ENCODE measurements around the gene RACK1.
A peak's percentile ranks its signal among the peaks of the same experiment; 100 is the strongest.
"Not testable (repeated sequence)": the region's sequence is repeated elsewhere in the genome, so short reads cannot be mapped to it uniquely, and the experiment has no call there.

RACK1 gene

GRCh38 chr5:181219262-181220177 is 24.2 kb downstream of the RACK1 start:
- no peak for DNase-seq
- Histone ChIP-seq H3K4me3 (ENCODE audit: low read depth, low read length) (no peak overlapping the region), H3K27ac (no peak overlapping the region), H3K36me3 (replicated peaks) (no peaks in the 10 kb centered on the region), H3K27me3 (replicated peaks) (no peaks in the 10 kb centered on the region)
- TF ChIP-seq, protein P1, sequence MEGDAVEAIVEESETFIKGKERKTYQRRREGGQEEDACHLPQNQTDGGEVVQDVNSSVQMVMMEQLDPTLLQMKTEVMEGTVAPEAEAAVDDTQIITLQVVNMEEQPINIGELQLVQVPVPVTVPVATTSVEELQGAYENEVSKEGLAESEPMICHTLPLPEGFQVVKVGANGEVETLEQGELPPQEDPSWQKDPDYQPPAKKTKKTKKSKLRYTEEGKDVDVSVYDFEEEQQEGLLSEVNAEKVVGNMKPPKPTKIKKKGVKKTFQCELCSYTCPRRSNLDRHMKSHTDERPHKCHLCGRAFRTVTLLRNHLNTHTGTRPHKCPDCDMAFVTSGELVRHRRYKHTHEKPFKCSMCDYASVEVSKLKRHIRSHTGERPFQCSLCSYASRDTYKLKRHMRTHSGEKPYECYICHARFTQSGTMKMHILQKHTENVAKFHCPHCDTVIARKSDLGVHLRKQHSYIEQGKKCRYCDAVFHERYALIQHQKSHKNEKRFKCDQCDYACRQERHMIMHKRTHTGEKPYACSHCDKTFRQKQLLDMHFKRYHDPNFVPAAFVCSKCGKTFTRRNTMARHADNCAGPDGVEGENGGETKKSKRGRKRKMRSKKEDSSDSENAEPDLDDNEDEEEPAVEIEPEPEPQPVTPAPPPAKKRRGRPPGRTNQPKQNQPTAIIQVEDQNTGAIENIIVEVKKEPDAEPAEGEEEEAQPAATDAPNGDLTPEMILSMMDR (IDR thresholded peaks at IDR 0.05; ENCODE audit: low read depth, low read length, missing control alignments), result no peak
- in situ Hi-C loops (cut with HindIII; ENCODE audit: low pct_ligation_motif_present, low sequenced_read_pairs), result no loop called here

DNA sequence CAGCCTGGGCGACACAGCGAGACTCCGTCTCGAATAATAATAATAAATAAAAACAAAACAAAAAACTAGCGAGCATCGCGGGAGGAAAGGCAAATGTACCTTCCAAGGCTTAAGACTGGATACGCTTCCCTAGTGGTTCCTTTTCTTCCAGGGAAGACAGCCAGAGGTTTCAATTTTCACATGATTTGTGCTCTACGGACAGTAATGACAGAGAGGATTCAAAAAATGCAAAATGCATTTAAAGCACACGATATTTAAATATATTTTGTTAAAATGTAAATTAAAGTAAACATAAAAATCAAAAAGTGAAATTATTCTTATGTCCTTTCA is 24.9 kb downstream of the RACK1 start:
- Histone ChIP-seq H3K27ac (no peak overlapping the region), H3K4me3 (ENCODE audit: low read depth, low read length) (peak overlapping the region; percentile 52), H3K27me3 (replicated peaks) (no peaks in the 10 kb centered on the region), H3K36me3 (replicated peaks) (no peaks in the 10 kb centered on the region)
- in situ Hi-C loops (cut with HindIII; ENCODE audit: low pct_ligation_motif_present, low sequenced_read_pairs), result no loop called here
- TF ChIP-seq, protein P1 (IDR thresholded peaks at IDR 0.05; ENCODE audit: low read depth, low read length, missing control alignments), result no peak
- no peak for DNase-seq

DNA sequence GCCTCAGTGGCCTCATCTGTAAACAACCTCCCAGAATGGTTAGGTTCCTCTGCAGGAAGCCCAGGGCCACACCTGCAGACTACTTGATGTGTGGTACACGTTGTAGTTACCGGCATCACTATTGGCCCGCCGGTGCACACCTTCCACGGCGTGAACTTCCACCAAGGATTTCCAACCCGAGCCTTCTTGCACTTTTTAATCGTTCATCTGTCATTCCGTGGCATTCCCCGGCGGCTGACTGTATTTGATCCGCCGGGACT is 26.0 kb downstream of the RACK1 start:
- peak overlapping the region; percentile 49 for H3K4me3 ChIP-seq (ENCODE audit: low read depth, low read length)
- no peak for DNase-seq
- no peaks in the 10 kb centered on the region for H3K36me3 ChIP-seq (replicated peaks)
- TF ChIP-seq, protein P1 (IDR thresholded peaks at IDR 0.05; ENCODE audit: low read depth, low read length, missing control alignments), result no peak
- in situ Hi-C loops (cut with HindIII; ENCODE audit: low pct_ligation_motif_present, low sequenced_read_pairs), result no loop called here
- H3K27ac ChIP-seq, result no peak overlapping the region
- no peaks in the 10 kb centered on the region for H3K27me3 ChIP-seq (replicated peaks)

DNA sequence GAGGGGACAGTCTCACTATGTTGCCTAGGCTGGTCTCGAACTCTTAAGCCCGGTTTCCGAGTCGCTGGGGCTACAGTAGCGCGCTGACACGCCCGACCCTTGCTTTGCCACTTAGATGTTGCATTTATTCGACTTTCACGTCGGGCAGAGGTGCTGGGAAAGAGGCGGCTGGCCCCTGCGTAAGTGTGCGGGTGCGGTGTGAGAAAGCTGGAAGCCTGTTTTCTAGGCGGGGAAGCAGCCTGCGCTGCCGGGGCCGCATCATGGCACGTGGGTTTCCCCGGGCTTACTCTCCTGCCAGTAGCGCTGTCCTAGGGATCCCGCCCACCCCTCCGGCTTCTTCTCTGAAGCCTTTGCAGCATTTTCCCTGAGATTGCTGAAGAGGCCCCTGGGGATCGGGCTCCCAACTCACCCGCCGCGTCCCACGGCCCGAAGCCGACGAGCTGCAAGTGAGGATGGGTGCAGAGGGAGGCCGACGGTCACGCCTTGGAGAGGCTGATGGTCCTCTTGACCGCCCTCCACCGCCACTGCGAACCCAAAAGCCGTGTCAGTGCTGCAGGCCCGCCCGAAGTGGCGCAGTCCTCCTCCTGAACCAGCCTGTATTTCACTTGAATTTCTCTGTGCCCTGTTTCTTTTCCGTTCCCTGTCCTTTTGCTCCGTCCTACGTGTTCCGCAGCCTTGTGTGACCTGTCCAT is 26.4 kb downstream of the RACK1 start:
- no peak overlapping the region for H3K27ac ChIP-seq
- H3K36me3 ChIP-seq (replicated peaks), result no peaks in the 10 kb centered on the region
- in situ Hi-C loops (cut with HindIII; ENCODE audit: low pct_ligation_motif_present, low sequenced_read_pairs), result no loop called here
- peak; percentile 50 for DNase-seq
- peak overlapping the region; percentile 49 for H3K4me3 ChIP-seq (ENCODE audit: low read depth, low read length)
- no peaks in the 10 kb centered on the region for H3K27me3 ChIP-seq (replicated peaks)
- TF ChIP-seq, protein P1 (IDR thresholded peaks at IDR 0.05; ENCODE audit: low read depth, low read length, missing control alignments), result peak; percentile 33

- in situ Hi-C loops (cut with HindIII; ENCODE audit: low pct_ligation_motif_present, low sequenced_read_pairs), result no loop called here
- Histone ChIP-seq H3K36me3 (replicated peaks) (no peaks in the 10 kb centered on the region), H3K27me3 (replicated peaks) (no peaks in the 10 kb centered on the region), H3K27ac (no peak overlapping the region), H3K4me3 (ENCODE audit: low read depth, low read length) (peak overlapping the region; percentile 49)
- no peak for DNase-seq
- TF ChIP-seq, protein P1 (IDR thresholded peaks at IDR 0.05; ENCODE audit: low read depth, low read length, missing control alignments), result no peak
These were observed 27.4 kb downstream of the RACK1 start for GRCh38 chr5:181215997-181216989.

DNA sequence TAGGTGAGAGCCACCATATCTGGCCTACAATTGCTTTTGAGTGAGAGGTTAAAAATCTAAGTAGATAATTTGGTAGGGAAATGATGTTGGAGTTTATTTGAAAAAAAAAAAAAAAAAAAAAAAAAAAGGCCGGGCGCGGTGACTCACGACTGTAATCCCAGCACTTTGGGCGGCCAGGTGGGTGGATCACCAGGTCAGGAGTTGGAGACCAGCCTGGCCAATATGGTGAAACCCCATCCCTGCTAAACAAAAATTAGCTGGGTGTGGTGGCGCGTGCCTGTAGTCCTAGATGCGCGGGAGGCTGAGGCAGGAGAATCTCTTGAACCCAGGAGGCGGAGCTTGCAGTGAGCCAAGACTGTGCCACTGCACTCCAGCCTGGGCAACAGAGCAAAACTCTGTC is 29.5 kb downstream of the RACK1 start:
- in situ Hi-C loops (cut with HindIII; ENCODE audit: low pct_ligation_motif_present, low sequenced_read_pairs); H3K27me3 ChIP-seq (replicated peaks); H3K4me3 ChIP-seq (ENCODE audit: low read depth, low read length); H3K36me3 ChIP-seq (replicated peaks); DNase-seq; H3K27ac ChIP-seq: not testable (repeated sequence)
